ENCODE measurements around the gene SPEM1.

GRCh38 chr17:7411427-7411750, 8.7 kb upstream of the SPEM1 start:
- TF ChIP-seq ATF1 (CRISPR knock-in tag; IDR thresholded peaks at IDR 0.05): no peak
- TF ChIP-seq ZNF33A (CRISPR knock-in tag; IDR thresholded peaks at IDR 0.05; ENCODE audit: borderline replicate concordance): no peak
- no peak for TF ChIP-seq CREB1 (IDR thresholded peaks at IDR 0.05)
- no peak for TF ChIP-seq CREB1 (CRISPR knock-in tag; IDR thresholded peaks at IDR 0.05)
